Caco-2 (cell line): ENCODE results near the gene CINP. TPM values are rescaled to one million over a fixed set of nuclear protein-coding genes. Genes with fewer than 3 reads are reported as not detected.

ENCODE experiments used
- BruUV-seq: library from RNA; stranded (reverse); fragments of 400-500 nt; replicated peaks from 2 replicates; lab custom pipeline; 2021; lab: Mats Ljungman, UMichigan
- CTCF ChIA-PET: fragments of 300-600 bp; sonication (Branson Sonifier 250); formaldehyde crosslinking; loops from one replicate; lab custom pipeline; 2022; ENCODE audit warnings: antibody characterized with exemption; lab: Charles Lee
- POLR2A ChIA-PET: fragments of 300-600 bp; sonication (Branson Sonifier 250); formaldehyde crosslinking; loops from one replicate; lab custom pipeline; 2022; ENCODE audit warnings: antibody characterized with exemption; lab: Charles Lee
- DNase-seq, 2 experiments: peaks; one replicate each; pipeline versions ENCODE4 v3.0.0 to v3.0.0-alpha.2; 2020 to 2022
- H3K27me3 ChIP-seq: replicated peaks from 2 replicates; pipeline ENCODE4 v1.6.0; 2011; ENCODE audit warnings: low read length; ENCODE audit not compliant: control insufficient read depth, insufficient read depth
- H3K36me3 ChIP-seq: 2 replicates; pipeline ENCODE4 v1.5.1; 2011; ENCODE audit warnings: low read length; ENCODE audit not compliant: control insufficient read depth, insufficient read depth
- H3K4me1 ChIP-seq: fragments of 250-450 bp; sonication (Bioruptor Pico); 2 replicates; pipeline ENCODE4 v1.5.1; 2020; ENCODE audit warnings: mild to moderate bottlenecking
- H3K4me3 ChIP-seq: 2 replicates; pipeline ENCODE4 v1.5.1; 2011; ENCODE audit warnings: low read depth, mild to moderate bottlenecking, control low read depth, low read length
- H3K9me3 ChIP-seq: fragments of 250-450 bp; sonication (Bioruptor Pico); 2 replicates; pipeline ENCODE4 v1.5.1; 2020; ENCODE audit warnings: mild to moderate bottlenecking, moderate library complexity
- H3K27ac Mint-ChIP-seq: one replicate; pipeline ENCODE4 v1.8.0; 2022; ENCODE audit warnings: mixed read lengths; ENCODE audit not compliant: unreplicated experiment
- H3K27me3 Mint-ChIP-seq: one replicate; pipeline ENCODE4 v1.8.0; 2022; ENCODE audit warnings: mixed read lengths; ENCODE audit not compliant: insufficient read depth, unreplicated experiment
- H3K36me3 Mint-ChIP-seq: one replicate; pipeline ENCODE4 v1.8.0; 2022; ENCODE audit warnings: mild to moderate bottlenecking, mixed read lengths; ENCODE audit not compliant: insufficient read depth, unreplicated experiment
- H3K4me1 Mint-ChIP-seq: one replicate; pipeline ENCODE4 v1.8.0; 2022; ENCODE audit warnings: low read depth, mixed read lengths; ENCODE audit not compliant: unreplicated experiment
- H3K4me3 Mint-ChIP-seq: one replicate; pipeline ENCODE4 v1.8.0; 2022; ENCODE audit warnings: mild to moderate bottlenecking, moderate library complexity, mixed read lengths; ENCODE audit not compliant: unreplicated experiment
- H3K9me3 Mint-ChIP-seq: one replicate; pipeline ENCODE4 v1.8.0; 2022; ENCODE audit warnings: mixed read lengths; ENCODE audit not compliant: unreplicated experiment
- intact Hi-C: fragments of 100-400 bp; cut with micrococcal nuclease; formaldehyde crosslinking; loops from one replicate; pipeline ENCODE4 v1.10.0; 2022; ENCODE audit not compliant: unreplicated experiment
- total RNA-seq: library from RNA; stranded (reverse); gene quantifications from 2 replicates; pipeline ENCODE4 v1.2.3, GENCODE V29; 2022
- TF ChIP-seq, protein P1 (sequence below), 2 experiments: fragments of 200-600 bp in 1 of 2; IDR thresholded peaks; 1 replicate in 1 of 2; 2 replicates in 1 of 2; pipeline versions ENCODE4 v1.5.1 to v1.8.0; 2011 to 2022; ENCODE audit warnings: antibody characterized with exemption in 1 of 2, control low read depth in 1 of 2, inconsistent platforms in 1 of 2, low read depth in 1 of 2, low read length in 1 of 2, mild to moderate bottlenecking in 1 of 2, moderate library complexity in 1 of 2; ENCODE audit not compliant: insufficient read depth in 1 of 2, severe bottlenecking in 1 of 2, unreplicated experiment in 1 of 2

Gene CINP
- total RNA-seq, 1 experiment from 2014 or later, result 38.9 TPM

DNA sequence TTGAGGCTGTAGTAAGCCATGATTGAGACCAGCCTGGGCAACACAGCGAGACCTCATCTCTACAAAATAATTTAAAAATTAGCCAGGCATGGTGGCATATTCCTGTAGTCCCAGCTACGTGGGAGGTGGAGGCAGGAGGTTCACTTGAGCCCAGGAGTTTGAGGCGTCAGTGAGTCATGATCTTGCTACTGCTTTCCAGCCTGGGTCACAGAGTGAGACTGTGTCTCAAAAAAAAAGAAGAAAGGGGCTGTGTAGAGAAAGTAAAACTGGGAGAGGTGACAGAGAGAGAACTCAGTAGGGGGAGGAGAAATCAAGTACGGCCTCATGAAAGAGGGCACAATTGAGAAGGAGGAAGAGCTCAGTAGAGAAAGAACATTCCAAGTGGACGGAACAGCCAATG, 12.4 kb upstream of the CINP start:
- no peak overlapping the region for H3K27ac Mint-ChIP-seq
- Histone ChIP-seq H3K36me3 (no peaks in the 10 kb centered on the region), H3K9me3 (no peaks in the 10 kb centered on the region), H3K4me3 (no peak overlapping the region), H3K27me3 (no peaks in the 10 kb centered on the region), H3K4me1 (no peaks in the 10 kb centered on the region)
- ChIA-PET POLR2A (no interaction called here), CTCF (no interaction called here)
- DNase-seq, result no peak
- TF ChIP-seq, protein P1, sequence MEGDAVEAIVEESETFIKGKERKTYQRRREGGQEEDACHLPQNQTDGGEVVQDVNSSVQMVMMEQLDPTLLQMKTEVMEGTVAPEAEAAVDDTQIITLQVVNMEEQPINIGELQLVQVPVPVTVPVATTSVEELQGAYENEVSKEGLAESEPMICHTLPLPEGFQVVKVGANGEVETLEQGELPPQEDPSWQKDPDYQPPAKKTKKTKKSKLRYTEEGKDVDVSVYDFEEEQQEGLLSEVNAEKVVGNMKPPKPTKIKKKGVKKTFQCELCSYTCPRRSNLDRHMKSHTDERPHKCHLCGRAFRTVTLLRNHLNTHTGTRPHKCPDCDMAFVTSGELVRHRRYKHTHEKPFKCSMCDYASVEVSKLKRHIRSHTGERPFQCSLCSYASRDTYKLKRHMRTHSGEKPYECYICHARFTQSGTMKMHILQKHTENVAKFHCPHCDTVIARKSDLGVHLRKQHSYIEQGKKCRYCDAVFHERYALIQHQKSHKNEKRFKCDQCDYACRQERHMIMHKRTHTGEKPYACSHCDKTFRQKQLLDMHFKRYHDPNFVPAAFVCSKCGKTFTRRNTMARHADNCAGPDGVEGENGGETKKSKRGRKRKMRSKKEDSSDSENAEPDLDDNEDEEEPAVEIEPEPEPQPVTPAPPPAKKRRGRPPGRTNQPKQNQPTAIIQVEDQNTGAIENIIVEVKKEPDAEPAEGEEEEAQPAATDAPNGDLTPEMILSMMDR (IDR thresholded peaks at IDR 0.05; ENCODE audit: insufficient read depth in 1 of 2, low read depth in 1 of 2, low read length in 1 of 2, severe bottlenecking in 1 of 2, unreplicated experiment in 1 of 2), result no peak
- no peaks in the 10 kb centered on the region for H3K4me1 Mint-ChIP-seq
- H3K4me3 Mint-ChIP-seq, result no peak overlapping the region
- intact Hi-C loops, result no loop called here
- no peaks in the 10 kb centered on the region for H3K27me3 Mint-ChIP-seq
- H3K36me3 Mint-ChIP-seq, result no peaks in the 10 kb centered on the region
- no TSS peak for BruUV-seq
- no peaks in the 10 kb centered on the region for H3K9me3 Mint-ChIP-seq

DNA sequence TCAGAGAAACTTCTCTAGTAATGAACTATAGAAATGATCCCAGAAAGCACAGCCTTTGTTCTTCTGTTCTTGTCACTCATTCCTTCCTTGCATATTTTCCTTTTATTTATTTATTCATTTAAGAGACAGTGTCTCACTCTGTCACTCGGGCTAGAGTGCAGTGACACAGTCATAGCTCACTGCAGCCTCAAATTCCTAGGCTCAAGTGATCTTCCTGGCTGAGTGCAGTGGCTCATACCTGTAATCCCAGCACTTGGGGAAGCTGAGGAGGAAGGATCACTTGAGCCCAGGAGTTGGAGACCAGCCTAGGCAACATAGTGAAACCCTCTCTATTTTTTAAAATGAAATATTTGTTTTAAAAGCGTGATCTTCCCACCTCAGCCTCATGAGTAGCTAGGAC, 11.6 kb upstream of the CINP start:
- no peak for DNase-seq
- ChIA-PET POLR2A (no interaction called here), CTCF (no interaction called here)
- no peak overlapping the region for H3K4me3 Mint-ChIP-seq
- H3K4me1 Mint-ChIP-seq, result no peaks in the 10 kb centered on the region
- H3K9me3 Mint-ChIP-seq, result no peaks in the 10 kb centered on the region
- no peaks in the 10 kb centered on the region for H3K36me3 Mint-ChIP-seq
- H3K27ac Mint-ChIP-seq, result no peak overlapping the region
- Histone ChIP-seq H3K27me3 (no peaks in the 10 kb centered on the region), H3K4me3 (no peak overlapping the region), H3K4me1 (no peaks in the 10 kb centered on the region), H3K36me3 (no peaks in the 10 kb centered on the region), H3K9me3 (no peaks in the 10 kb centered on the region)
- intact Hi-C loops, result no loop called here
- TF ChIP-seq, protein P1 (IDR thresholded peaks at IDR 0.05; ENCODE audit: insufficient read depth in 1 of 2, low read depth in 1 of 2, low read length in 1 of 2, severe bottlenecking in 1 of 2, unreplicated experiment in 1 of 2), result no peak
- no TSS peak for BruUV-seq
- H3K27me3 Mint-ChIP-seq, result no peaks in the 10 kb centered on the region

DNA sequence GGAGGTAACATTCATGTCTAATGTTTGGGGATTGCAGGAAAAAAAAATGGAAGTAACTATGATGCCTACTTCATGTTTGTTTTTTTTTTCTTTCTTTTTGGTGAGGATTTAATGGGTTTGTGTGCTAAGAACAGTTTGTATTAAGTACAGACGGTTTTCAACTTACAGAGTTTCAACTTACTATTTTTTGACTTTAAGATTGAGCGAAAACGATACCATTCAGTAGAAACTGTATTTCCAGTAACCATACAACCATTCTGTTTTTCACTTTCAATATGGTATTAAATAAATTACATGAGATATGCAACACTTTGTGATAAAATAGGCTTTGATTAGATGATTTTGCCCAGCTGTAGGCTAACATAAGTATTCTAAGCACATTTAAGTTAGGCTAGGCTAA, 10.4 kb upstream of the CINP start:
- no peak for DNase-seq
- Histone ChIP-seq H3K36me3 (no peaks in the 10 kb centered on the region), H3K4me1 (no peaks in the 10 kb centered on the region), H3K9me3 (no peaks in the 10 kb centered on the region), H3K4me3 (no peak overlapping the region), H3K27me3 (no peaks in the 10 kb centered on the region)
- POLR2A ChIA-PET, result no interaction called here
- no peaks in the 10 kb centered on the region for H3K4me1 Mint-ChIP-seq
- H3K27ac Mint-ChIP-seq, result no peak overlapping the region
- no peaks in the 10 kb centered on the region for H3K9me3 Mint-ChIP-seq
- no peaks in the 10 kb centered on the region for H3K27me3 Mint-ChIP-seq
- TF ChIP-seq, protein P1 (IDR thresholded peaks at IDR 0.05; ENCODE audit: insufficient read depth in 1 of 2, low read depth in 1 of 2, low read length in 1 of 2, severe bottlenecking in 1 of 2, unreplicated experiment in 1 of 2), result no peak
- no peaks in the 10 kb centered on the region for H3K36me3 Mint-ChIP-seq
- CTCF ChIA-PET, result no interaction called here
- no TSS peak for BruUV-seq
- intact Hi-C loops, result no loop called here
- H3K4me3 Mint-ChIP-seq, result no peak overlapping the region
